Measurements from ENCODE around the gene METRN. TPM values are rescaled to one million over a fixed set of nuclear protein-coding genes. Genes with fewer than 3 reads are reported as not detected.

The METRN gene
- polyA plus RNA-seq, 1 donor (not counting 4 experiments of a cell fraction or from before 2014, with no cell fraction given): 42.1 TPM

DNA sequence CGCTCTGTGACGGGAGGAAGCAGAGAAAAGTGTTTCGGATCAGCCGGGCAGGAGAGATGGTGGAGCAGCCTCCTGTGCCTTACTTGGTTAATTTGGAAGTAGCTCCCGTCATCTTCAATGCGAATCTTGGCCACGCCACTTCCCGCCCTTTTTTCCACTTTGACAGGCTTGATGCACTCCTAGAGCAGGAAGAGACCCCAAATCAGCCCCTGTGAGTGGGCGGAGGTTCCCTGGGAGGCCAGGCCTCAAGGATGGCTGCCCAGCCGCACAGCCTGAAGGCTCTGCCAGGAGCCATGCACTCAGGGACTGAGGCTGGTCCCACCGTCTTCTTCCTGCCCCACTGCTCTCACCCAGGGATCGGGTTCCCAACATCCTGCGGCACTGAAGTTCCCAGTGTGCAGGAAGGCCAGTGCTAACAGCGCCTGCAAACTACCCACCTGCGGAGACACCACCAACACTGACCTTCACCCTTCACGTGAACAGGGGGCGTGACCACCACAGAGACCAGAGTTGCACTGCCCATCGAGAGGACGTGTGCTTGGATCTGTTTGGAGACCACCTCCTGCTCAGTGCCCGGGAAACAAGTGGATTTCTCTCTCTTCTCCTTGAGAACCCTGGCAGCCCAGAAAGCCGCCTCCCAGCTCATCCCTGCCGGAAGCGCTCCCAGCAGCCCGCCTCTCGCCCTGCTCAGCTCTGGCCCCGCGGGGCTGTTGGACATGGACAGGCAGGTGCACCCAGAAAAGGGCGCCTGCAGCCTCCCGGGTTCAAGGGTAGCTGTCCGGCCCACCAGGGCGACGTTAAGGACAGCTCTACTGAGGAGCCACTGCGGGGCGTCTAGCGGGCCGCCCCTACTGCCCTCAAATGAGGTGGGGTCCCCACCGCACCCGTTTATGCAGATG, 24.9 kb downstream of the METRN start:
- Histone ChIP-seq H4K20me1 (ENCODE audit: control insufficient read depth, extremely low read depth, insufficient read depth, low read length) (no peaks in the 10 kb centered on the region), H3K27ac (ENCODE audit: control insufficient read depth, insufficient read depth, low read length) (peak overlapping the region; percentile 63), H3K79me2 (ENCODE audit: control insufficient read depth, insufficient read depth, low read length) (peaks cover 12% of the 10 kb centered on the region), H3K36me3 (ENCODE audit: control insufficient read depth in 2 of 2, extremely low read depth in 1 of 2, insufficient read depth in 2 of 2, low read length in 2 of 2) (peaks cover 16 to 17% of the 10 kb centered on the region in 2 experiments), H3K9me3 (ENCODE audit: control insufficient read depth, low read depth, low read length) (no peaks in the 10 kb centered on the region), H3K4me2 (ENCODE audit: control insufficient read depth, extremely low read depth, insufficient read depth, low read depth, low read length) (peak overlapping the region; percentile 76), H3K9ac (ENCODE audit: control insufficient read depth, extremely low read depth, insufficient read depth, low read length) (peak overlapping the region; percentile 83), H3K27me3 (ENCODE audit: control insufficient read depth, extremely low read depth, insufficient read depth, low read length) (no peaks in the 10 kb centered on the region), H2AFZ (ENCODE audit: control insufficient read depth, low read length) (no peak overlapping the region), H3K9me1 (ENCODE audit: control insufficient read depth, extremely low read depth, insufficient read depth, low read length) (no peaks in the 10 kb centered on the region), H3K4me3 (ENCODE audit: control insufficient read depth in 2 of 3, extremely low read depth in 1 of 3, insufficient read depth in 2 of 3, low read depth in 1 of 3, low read length in 3 of 3) (peak overlapping the region; percentile 76 to 91 (median 88)), H3K4me1 (ENCODE audit: control insufficient read depth, extremely low read depth, insufficient read depth, low read length) (peaks cover 17% of the 10 kb centered on the region)
- dilution Hi-C loops (cut with MboI; ENCODE audit: extremely low pct_ligation_motif_present, low sequenced_read_pairs): no loop called here
- TF ChIP-seq EZH2 (IDR thresholded peaks at IDR 0.05; ENCODE audit: low read length): no peak
- TF ChIP-seq, protein P1, sequence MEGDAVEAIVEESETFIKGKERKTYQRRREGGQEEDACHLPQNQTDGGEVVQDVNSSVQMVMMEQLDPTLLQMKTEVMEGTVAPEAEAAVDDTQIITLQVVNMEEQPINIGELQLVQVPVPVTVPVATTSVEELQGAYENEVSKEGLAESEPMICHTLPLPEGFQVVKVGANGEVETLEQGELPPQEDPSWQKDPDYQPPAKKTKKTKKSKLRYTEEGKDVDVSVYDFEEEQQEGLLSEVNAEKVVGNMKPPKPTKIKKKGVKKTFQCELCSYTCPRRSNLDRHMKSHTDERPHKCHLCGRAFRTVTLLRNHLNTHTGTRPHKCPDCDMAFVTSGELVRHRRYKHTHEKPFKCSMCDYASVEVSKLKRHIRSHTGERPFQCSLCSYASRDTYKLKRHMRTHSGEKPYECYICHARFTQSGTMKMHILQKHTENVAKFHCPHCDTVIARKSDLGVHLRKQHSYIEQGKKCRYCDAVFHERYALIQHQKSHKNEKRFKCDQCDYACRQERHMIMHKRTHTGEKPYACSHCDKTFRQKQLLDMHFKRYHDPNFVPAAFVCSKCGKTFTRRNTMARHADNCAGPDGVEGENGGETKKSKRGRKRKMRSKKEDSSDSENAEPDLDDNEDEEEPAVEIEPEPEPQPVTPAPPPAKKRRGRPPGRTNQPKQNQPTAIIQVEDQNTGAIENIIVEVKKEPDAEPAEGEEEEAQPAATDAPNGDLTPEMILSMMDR (optimal IDR thresholded peaks at IDR 0.05 in 1 of 3, IDR thresholded peaks at IDR 0.05 in 1 of 3, conservative IDR thresholded peaks at IDR 0.05 in 1 of 3; ENCODE audit: extremely low read depth in 1 of 3, insufficient read depth in 2 of 3, low read length in 3 of 3): no peak
- DNase-seq (ENCODE audit: low read depth, low spot score) (no peak), FAIRE-seq (no peak)

DNA sequence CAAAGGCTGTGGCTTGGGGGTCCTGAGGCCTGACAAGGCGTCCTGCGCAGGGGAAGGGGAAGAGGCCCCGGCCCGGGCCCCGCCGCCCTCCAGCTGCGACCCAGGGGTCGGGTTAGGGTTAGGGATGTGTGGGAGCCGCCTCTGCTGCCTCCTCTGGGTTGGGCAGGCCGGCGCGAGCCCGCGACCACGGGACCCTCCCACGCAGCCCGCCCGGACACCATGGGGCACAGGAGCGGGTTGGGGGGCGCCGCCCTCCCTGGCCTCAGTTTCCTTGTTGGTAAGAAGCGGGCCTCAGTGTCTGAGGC, 25.5 kb downstream of the METRN start:
- Histone ChIP-seq H3K79me2 (ENCODE audit: control insufficient read depth, insufficient read depth, low read length) (peaks cover 12% of the 10 kb centered on the region), H4K20me1 (ENCODE audit: control insufficient read depth, extremely low read depth, insufficient read depth, low read length) (no peaks in the 10 kb centered on the region), H2AFZ (ENCODE audit: control insufficient read depth, low read length) (peak overlapping the region; percentile 40), H3K4me3 (ENCODE audit: control insufficient read depth in 2 of 3, extremely low read depth in 1 of 3, insufficient read depth in 2 of 3, low read depth in 1 of 3, low read length in 3 of 3) (peak overlapping the region; percentile 76 to 91 (median 88)), H3K9me1 (ENCODE audit: control insufficient read depth, extremely low read depth, insufficient read depth, low read length) (no peaks in the 10 kb centered on the region), H3K27me3 (ENCODE audit: control insufficient read depth, extremely low read depth, insufficient read depth, low read length) (no peaks in the 10 kb centered on the region), H3K27ac (ENCODE audit: control insufficient read depth, insufficient read depth, low read length) (peak overlapping the region; percentile 63), H3K4me1 (ENCODE audit: control insufficient read depth, extremely low read depth, insufficient read depth, low read length) (peaks cover 17% of the 10 kb centered on the region), H3K4me2 (ENCODE audit: control insufficient read depth, extremely low read depth, insufficient read depth, low read depth, low read length) (peak overlapping the region; percentile 76), H3K36me3 (ENCODE audit: control insufficient read depth in 2 of 2, extremely low read depth in 1 of 2, insufficient read depth in 2 of 2, low read length in 2 of 2) (peaks cover 16 to 17% of the 10 kb centered on the region in 2 experiments), H3K9me3 (ENCODE audit: control insufficient read depth, low read depth, low read length) (no peaks in the 10 kb centered on the region), H3K9ac (ENCODE audit: control insufficient read depth, extremely low read depth, insufficient read depth, low read length) (peak overlapping the region; percentile 83)
- DNase-seq (ENCODE audit: low read depth, low spot score) (no peak), FAIRE-seq (no peak)
- dilution Hi-C loops (cut with MboI; ENCODE audit: extremely low pct_ligation_motif_present, low sequenced_read_pairs): no loop called here
- TF ChIP-seq EZH2 (IDR thresholded peaks at IDR 0.05; ENCODE audit: low read length): no peak
- TF ChIP-seq, protein P1 (optimal IDR thresholded peaks at IDR 0.05 in 1 of 3, IDR thresholded peaks at IDR 0.05 in 1 of 3, conservative IDR thresholded peaks at IDR 0.05 in 1 of 3; ENCODE audit: extremely low read depth in 1 of 3, insufficient read depth in 2 of 3, low read length in 3 of 3): no peak
